Activated T-helper 9 cell treated with anti-CD3 and anti-CD28 coated beads, Interleukin-2, amount 50 U/mL, for 16 hours (primary cell): ENCODE results near the gene AHRR.
"Not testable (repeated sequence)": the region's sequence is repeated elsewhere in the genome, so short reads cannot be mapped to it uniquely, and the experiment has no call there.

ENCODE experiments used
- DNase-seq: peaks from one replicate; pipeline ENCODE4 v3.0.0-alpha.2; 2020; ENCODE audit warnings: low read depth

AHRR gene

GRCh38 chr5:321230-321725 lies at the start of gene AHRR:
Gene AHRR, plus strand, starts transcription at chr5:321714. Its CDS starts 22,189 bp downstream, at chr5:343903.
- DNase-seq: no peak

DNA sequence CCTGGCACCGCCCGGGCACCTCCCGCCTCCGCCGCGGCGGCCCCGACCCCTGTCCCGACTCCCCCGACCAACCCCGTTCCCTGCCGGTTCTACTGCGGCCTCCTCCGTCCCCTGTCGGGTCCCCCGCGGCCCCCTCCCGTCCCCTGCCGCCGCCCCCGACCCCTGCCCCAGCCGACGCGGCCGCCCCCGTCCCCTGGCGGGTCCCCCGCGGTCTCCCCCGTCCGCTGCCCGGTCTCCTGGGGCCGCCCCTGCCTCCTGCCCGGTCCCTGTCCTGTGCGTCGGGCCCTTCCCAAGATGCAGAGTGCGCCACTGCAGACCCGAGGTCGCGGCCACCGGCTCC lies 49.7 kb upstream of the AHRR start:
- not testable (repeated sequence) for DNase-seq

DNA sequence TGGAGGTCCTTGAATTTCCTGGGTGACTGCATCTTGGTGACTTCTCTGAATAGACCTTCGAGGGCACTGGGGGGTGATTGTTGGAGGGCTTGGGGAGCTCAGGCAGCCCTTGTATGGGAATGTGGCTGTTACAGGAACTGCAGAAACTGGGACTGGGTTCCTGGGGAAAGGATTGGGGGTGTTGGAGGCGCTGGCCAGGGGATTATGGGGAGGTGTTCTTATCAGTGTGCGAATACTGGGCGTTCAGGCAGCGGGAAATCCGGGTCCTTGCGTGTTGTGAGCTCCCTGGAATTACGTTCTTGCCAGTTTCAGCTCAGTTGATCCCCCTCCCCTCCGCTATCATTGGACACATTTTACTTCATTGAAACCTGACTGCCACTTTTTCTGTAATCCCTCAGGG lies 48.4 kb upstream of the AHRR start:
- not testable (repeated sequence) for DNase-seq

DNA sequence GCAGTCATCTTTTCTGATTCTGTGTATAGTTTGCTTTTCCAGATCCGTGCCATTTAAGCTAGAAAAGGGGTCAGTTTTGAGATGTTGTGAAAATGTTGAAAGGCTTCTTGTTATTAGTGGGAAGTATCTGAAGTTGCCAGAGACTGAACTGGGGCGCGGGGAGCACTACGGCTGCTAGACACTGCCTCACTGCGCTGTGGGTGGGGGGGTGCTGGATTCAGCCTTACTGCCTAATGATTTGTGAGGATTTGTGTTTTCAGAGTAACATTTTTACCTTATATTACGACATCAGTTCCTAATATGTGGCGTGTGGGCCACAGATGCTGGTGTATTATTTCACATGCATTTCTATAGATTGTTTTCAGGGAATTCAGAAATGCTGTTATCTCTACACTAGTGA lies 48.0 kb upstream of the AHRR start:
- DNase-seq: not testable (repeated sequence)

- DNase-seq: not testable (repeated sequence)
These were observed 47.2 kb upstream of the AHRR start for GRCh38 chr5:274346-274745.

GRCh38 chr5:278646-279045 lies 42.9 kb upstream of the AHRR start:
- DNase-seq: no peak

GRCh38 chr5:279051-279665 lies 42.4 kb upstream of the AHRR start:
- not testable (repeated sequence) for DNase-seq

DNA sequence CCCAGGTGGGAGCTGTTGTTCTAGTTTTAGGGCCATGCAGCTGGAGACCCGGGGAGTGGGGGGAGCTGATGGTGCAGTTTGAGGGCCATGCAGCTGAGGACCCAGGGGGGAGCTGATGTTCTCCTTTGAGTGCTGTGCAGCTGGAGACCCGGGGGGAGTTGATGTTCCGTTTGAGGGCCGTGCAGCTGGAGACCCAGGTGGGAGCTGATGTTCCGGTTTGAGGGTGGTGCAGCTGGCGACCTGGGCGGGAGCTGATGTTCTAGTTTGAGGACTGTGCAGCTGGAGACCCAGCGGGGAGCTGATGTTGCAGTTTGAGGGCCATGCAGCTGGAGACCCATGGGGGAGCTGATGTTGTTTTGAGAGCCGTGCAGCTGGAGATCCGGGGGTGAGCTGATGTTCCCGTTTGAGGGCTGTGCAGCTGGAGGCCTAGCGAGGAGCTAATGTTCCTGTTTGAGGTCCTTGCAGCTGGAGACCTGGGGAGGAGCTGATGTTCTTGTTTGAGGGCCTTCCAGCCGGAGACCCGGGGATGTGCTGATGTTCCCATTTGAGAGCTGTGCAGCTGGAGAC lies 35.4 kb upstream of the AHRR start:
- DNase-seq: no peak

- not testable (repeated sequence) for DNase-seq
These were observed 31.3 kb upstream of the AHRR start for GRCh38 chr5:290200-290599.

DNA sequence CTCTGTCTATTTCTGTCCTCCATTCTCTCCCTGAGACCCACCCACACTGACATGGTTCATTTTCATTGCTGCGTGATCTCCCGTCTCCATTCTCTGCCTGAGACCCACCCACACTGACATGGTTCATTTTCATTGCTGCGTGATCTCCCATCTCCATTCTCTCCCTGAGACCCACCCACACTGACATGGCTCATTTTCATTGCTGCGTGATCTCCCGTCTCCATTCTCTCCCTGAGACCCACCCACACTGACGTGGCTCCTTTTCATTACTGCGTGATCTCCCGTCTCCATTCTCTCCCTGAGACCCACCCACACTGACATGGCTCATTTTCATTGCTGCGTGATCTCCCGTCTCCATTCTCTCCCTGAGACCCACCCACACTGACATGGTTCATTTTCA lies 30.2 kb upstream of the AHRR start:
- DNase-seq: not testable (repeated sequence)

DNA sequence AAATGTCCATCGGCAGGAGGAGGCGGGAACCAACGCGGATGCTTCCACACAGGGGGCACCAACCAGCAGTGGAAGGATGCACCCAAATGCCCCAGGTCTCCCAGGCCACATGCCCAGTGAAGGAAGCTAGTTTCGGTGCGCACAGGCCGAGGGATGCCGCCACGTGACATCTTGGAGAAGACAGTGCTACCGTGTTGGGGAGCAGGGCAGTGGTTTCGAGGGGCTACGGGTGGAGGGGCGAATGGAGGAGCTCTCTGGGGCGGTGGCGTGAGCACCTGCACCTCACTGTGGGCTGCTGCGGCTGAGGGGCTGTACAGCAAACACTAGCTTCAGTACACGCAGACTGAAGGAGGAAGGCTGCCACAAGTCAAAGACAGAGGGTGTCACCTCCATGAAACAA lies 26.7 kb upstream of the AHRR start:
- not testable (repeated sequence) for DNase-seq

DNA sequence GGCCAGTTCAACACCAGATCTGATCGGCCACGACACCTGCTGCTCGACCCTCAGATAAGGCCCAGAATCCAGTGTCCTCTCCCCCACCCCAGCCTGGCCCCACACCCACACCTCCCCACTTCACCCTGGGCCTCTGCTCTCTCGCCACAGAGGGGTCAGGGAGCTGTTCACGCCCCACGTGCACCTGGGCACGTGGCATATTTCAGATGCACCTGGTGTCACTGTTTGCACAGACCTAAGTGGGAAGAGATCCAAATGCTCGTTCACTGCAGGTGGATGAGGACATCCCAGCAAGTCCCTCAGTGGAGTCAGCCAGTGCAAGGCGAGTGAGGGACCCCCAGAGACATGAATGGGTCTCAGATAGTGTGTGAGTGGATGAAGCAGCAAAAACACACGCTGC lies 25.3 kb upstream of the AHRR start:
- DNase-seq: not testable (repeated sequence)

DNA sequence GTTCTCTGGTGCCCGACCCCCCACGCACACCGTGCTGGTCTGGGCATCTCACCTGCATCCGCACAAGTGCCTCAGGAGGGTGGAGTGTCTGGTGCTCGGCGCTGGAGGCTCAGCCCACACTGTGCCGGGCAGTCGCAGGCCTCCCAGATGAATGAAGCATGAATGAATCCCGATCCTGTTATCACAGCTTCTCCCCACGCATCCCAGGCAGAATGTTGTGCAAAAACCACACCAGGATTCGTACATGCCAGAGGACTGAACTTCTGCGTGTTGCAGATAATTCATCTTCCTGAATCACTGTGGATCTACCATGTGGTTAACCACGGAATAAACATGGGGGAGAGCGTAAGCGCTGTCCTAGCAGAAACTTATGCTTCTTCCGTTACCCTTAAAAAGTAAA lies 24.6 kb upstream of the AHRR start:
- DNase-seq: not testable (repeated sequence)

- not testable (repeated sequence) for DNase-seq
These were observed 24.1 kb upstream of the AHRR start for GRCh38 chr5:297448-297847.

GRCh38 chr5:297991-298736 lies 23.4 kb upstream of the AHRR start:
- DNase-seq: not testable (repeated sequence)

GRCh38 chr5:298737-299125 lies 22.8 kb upstream of the AHRR start:
- no peak for DNase-seq

GRCh38 chr5:299921-300320 lies 21.6 kb upstream of the AHRR start:
- not testable (repeated sequence) for DNase-seq

GRCh38 chr5:300691-301435 lies 20.7 kb upstream of the AHRR start:
- not testable (repeated sequence) for DNase-seq

GRCh38 chr5:302416-302815 lies 19.1 kb upstream of the AHRR start:
- DNase-seq: not testable (repeated sequence)

- no peak for DNase-seq
These were observed 18.5 kb upstream of the AHRR start for GRCh38 chr5:302966-303365.

DNA sequence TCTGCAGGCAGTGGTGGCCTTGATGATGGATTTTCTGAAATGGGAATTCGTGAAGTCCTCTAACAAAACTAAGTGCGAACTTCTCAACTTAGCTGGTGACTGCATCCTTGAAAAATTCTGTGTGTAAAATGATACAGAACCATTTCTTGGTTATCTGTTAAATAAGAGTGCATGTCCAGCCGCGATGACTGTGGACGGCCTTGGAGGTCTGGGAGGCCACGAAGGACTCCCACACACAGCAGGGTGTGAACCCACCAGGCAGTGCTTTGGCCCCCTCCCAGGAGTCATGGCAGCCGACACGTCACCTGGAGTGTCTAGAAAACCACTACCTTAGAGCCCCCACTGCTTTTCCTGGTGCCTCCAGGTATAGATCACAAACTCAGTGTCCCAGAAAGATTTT lies 17.8 kb upstream of the AHRR start:
- not testable (repeated sequence) for DNase-seq

DNA sequence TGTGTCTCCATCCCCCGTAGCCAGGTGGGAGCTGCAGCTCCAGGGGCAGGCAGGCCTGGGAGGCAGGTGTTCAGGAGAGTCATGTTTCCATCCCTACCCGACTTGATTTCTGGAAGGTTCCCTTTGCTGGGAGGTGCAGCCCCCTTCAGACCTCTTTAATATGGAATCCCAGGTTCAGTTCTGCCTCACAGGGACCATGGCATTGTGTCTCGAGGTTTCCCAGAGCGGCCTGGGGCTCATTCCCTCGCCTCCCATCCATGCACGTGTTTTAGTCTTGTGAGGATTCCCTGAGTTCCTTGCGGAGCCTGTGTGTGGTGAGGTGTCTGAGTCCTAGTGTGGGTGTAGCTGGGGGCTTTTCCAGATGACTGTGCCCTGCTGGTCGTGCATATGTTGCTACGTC lies 16.5 kb upstream of the AHRR start:
- DNase-seq: no peak

DNA sequence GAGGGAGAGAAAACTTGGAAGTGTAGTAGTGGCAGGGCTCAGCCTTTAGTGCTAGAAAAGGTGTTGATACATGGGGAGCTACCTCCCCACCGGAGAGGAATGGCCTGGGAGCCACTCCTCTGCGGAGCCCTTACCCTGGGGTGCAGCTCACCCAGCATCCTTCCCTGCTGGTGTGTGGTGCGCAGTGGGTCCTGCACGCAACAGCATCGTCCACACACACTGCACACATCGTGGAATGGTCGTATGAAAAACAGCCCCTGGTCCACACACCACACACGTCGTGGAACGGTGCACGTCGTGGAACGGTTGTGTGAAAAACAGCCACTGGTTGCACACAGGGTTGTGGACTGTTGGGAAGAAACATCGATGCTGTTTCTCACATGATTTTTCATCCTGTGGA lies 16.1 kb upstream of the AHRR start:
- DNase-seq: no peak
